HG03095 (cell line): ENCODE measurements around the gene KRT71.

Experiments
- ATAC-seq: cut with Tn5 transposase; IDR thresholded peaks from one replicate; pipeline ENCODE4 v1.9.1; 2021; ENCODE audit warnings: moderate library complexity; ENCODE audit not compliant: unreplicated experiment

KRT71 gene

GRCh38 chr12:52575948-52576347 lies 23.0 kb upstream of the KRT71 start:
- ATAC-seq = no peak

GRCh38 chr12:52575256-52575655 lies 22.3 kb upstream of the KRT71 start:
- ATAC-seq = no peak

- no peak for ATAC-seq
Measured at GRCh38 chr12:52573743-52574142, 20.8 kb upstream of the KRT71 start, which contains the start of gene KRT74. TSS of gene KRT74 (minus strand) at chr12:52573843. CDS start at chr12:52573777, 66 bp downstream.

- no peak for ATAC-seq
Measured at GRCh38 chr12:52573306-52573705, 20.4 kb upstream of the KRT71 start.

- no peak for ATAC-seq
Measured at GRCh38 chr12:52570511-52570910, 17.6 kb upstream of the KRT71 start.

- no peak for ATAC-seq
Measured at GRCh38 chr12:52568111-52568510, 15.2 kb upstream of the KRT71 start.

GRCh38 chr12:52566847-52567291 lies 13.9 kb upstream of the KRT71 start:
- no peak for ATAC-seq

- no peak for ATAC-seq
Measured at GRCh38 chr12:52564582-52564981, 11.6 kb upstream of the KRT71 start.

GRCh38 chr12:52561880-52562449 lies 9.0 kb upstream of the KRT71 start:
- ATAC-seq = no peak

- no peak for ATAC-seq
Measured at GRCh38 chr12:52559979-52560378, 7.0 kb upstream of the KRT71 start.

- no peak for ATAC-seq
Measured at GRCh38 chr12:52558781-52559445, 6.0 kb upstream of the KRT71 start.

GRCh38 chr12:52557476-52557875 lies 4.5 kb upstream of the KRT71 start:
- no peak for ATAC-seq

GRCh38 chr12:52555577-52555976 lies 2.6 kb upstream of the KRT71 start:
- no peak for ATAC-seq

- no peak for ATAC-seq
Measured at GRCh38 chr12:52552055-52552454, 890 bp downstream of the KRT71 start.

GRCh38 chr12:52551216-52551865 lies 1.6 kb downstream of the KRT71 start:
- no peak for ATAC-seq

GRCh38 chr12:52546126-52546525 lies 6.8 kb downstream of the KRT71 start:
- no peak for ATAC-seq

- no peak for ATAC-seq
Measured at GRCh38 chr12:52543985-52544883, 8.7 kb downstream of the KRT71 start.

GRCh38 chr12:52542785-52543318 lies 10.1 kb downstream of the KRT71 start:
- no peak for ATAC-seq

- no peak for ATAC-seq
Measured at GRCh38 chr12:52542157-52542556, 10.8 kb downstream of the KRT71 start.

GRCh38 chr12:52541709-52542108 lies 11.2 kb downstream of the KRT71 start:
- ATAC-seq = no peak

GRCh38 chr12:52540531-52540930 lies 12.4 kb downstream of the KRT71 start:
- ATAC-seq = no peak
